Subcutaneous adipose tissue (tissue), 4 donors: ENCODE measurements around the gene ZSCAN30. TPM values are rescaled to one million over a fixed set of nuclear protein-coding genes. Genes with fewer than 3 reads are reported as not detected.

Experiments used
- total RNA-seq, 4 donors: library from RNA; depleted of rRNA; stranded (reverse); fragments of >200 nt; gene quantifications; one replicate each; pipeline ENCODE4 v1.1.0, GENCODE V29; 2016
- TF ChIP-seq, protein P1 (sequence below): fragments of 450-650 bp; IDR thresholded peaks from one replicate; pipeline ENCODE4 v1.5.1; 2016; ENCODE audit warnings: low read depth, mild to moderate bottlenecking, control low read depth, antibody characterized with exemption, moderate library complexity

ZSCAN30 gene
- total RNA-seq, 4 donors from 2014 or later: 17.7 to 20.1 (median 19.0) TPM

- TF ChIP-seq, protein P1, sequence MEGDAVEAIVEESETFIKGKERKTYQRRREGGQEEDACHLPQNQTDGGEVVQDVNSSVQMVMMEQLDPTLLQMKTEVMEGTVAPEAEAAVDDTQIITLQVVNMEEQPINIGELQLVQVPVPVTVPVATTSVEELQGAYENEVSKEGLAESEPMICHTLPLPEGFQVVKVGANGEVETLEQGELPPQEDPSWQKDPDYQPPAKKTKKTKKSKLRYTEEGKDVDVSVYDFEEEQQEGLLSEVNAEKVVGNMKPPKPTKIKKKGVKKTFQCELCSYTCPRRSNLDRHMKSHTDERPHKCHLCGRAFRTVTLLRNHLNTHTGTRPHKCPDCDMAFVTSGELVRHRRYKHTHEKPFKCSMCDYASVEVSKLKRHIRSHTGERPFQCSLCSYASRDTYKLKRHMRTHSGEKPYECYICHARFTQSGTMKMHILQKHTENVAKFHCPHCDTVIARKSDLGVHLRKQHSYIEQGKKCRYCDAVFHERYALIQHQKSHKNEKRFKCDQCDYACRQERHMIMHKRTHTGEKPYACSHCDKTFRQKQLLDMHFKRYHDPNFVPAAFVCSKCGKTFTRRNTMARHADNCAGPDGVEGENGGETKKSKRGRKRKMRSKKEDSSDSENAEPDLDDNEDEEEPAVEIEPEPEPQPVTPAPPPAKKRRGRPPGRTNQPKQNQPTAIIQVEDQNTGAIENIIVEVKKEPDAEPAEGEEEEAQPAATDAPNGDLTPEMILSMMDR: no peak
Observed at GRCh38 chr18:35203067-35203466, 87.0 kb downstream of the ZSCAN30 start.

- TF ChIP-seq, protein P1: no peak
Observed at GRCh38 chr18:35201256-35201931, 88.6 kb downstream of the ZSCAN30 start.

Other genes starting within 250 kb of the ZSCAN30 start
- gene MAPRE2, start 248.8 kb downstream of the ZSCAN30 start, total RNA-seq: 10 to 100 TPM; 11.9 to 27.6 (median 21.2) TPM
- 10 to 100 TPM; 26.3 to 37.1 (median 30.5) TPM for gene ZNF397, start 49.2 kb downstream of the ZSCAN30 start, total RNA-seq
- gene ZNF24, start 54.2 kb upstream of the ZSCAN30 start, total RNA-seq: 10 to 100 TPM; 30.9 to 44.5 (median 35.6) TPM
- 1 to 10 TPM; 1.5 to 4.2 (median 2.5) TPM for gene ZNF396, start 87.1 kb upstream of the ZSCAN30 start, total RNA-seq
- gene INO80C, start 207.7 kb upstream of the ZSCAN30 start, total RNA-seq: 10 to 100 TPM in 1 of 4 donors, 1 to 10 TPM in 3; 2.8 to 11.9 (median 7.4) TPM